T-helper 22 cell (primary cell): Measurements from ENCODE around the gene ASXL2.
"Not testable (repeated sequence)": the region's sequence is repeated elsewhere in the genome, so short reads cannot be mapped to it uniquely, and the experiment has no call there.

Source experiments
- DNase-seq: peaks from one replicate; pipeline ENCODE4 v3.0.0-alpha.2; 2020; ENCODE audit warnings: low read depth

ASXL2 gene

DNA sequence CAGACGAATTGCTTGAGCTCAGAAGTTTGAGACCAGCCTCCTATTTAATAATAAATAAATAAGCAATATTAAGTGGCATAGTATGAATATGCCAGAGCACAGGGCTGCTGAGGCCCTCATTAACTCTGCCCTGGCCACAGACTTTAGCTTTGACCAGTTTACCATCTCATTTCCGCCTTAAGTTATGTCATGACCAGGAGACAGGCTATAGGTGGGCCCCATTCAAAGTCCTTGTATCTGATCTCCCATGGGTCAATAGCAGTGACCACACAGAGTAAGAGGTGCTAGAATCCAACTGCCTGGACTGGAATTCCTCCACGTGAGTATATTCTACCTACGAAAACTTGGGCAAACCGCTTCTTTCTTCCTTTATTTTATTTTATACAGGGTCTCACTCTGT lies 13.4 kb upstream of the ASXL2 start:
- no peak for DNase-seq

DNA sequence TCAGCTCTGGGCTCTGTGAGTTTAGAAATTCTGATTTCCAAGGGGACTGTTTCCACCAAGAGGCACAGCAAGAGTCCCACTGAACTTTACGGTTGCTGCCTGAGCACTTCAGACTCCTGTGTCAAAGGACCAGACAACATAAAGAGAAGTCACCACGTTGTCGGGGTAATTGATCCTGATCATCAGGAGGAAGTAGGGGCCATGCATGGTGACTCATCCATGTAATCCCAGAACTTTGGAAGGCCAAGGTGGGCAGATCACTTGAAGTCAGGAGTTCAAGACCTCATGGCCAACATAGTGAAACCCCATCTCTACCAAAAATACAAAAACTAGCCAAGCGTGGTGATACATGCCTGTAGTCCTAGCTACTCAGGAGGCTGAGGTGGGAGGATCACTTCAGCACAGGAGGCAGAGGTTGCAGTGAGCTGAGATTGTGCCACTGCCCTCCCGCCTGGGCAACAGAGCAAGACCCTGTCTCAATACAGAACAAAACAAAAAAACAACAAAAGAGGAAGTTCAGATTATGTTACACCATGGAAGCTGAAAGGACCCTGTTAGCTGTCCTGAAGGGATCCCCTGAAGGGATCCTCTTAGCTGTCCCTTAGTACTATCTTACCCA lies 9.4 kb upstream of the ASXL2 start:
- DNase-seq = no peak

DNA sequence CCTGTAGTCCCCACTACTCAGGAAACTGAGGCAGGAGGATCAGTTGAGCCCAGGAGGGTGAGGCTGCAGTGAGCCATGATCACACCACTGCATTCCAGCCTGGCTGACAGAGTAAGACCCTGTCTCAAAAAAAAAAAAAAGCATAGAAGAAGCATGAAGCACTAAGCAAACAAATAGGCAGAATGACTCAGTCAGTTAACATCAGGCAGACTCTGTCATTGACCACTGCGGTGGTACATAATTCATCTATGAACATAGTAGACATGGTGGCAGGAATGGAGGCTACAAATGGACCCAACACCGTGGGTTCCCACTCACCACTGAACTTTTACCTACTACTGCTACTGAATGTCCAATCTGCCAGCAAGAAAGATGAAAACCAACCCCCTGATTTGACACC lies 7.6 kb upstream of the ASXL2 start:
- no peak for DNase-seq

DNA sequence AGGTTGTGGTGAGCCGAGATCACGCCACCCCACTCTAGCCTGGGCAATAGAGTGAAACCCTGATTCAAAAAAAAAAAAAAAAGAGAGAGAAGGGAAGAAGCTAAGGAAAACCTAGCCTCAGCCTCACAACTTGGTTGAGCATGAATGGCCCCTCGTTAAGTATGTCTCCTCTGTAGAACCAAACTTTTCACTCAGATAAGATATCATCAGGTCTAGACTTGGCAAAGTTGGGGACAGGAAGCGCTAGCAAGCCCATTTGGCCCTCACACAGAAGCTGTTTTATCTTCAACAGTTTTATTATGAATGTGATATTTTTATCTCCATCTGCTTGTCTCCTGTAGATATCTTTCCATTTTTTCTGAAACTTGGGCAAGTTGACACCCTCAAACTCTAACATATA lies 3.5 kb upstream of the ASXL2 start:
- no peak for DNase-seq

DNA sequence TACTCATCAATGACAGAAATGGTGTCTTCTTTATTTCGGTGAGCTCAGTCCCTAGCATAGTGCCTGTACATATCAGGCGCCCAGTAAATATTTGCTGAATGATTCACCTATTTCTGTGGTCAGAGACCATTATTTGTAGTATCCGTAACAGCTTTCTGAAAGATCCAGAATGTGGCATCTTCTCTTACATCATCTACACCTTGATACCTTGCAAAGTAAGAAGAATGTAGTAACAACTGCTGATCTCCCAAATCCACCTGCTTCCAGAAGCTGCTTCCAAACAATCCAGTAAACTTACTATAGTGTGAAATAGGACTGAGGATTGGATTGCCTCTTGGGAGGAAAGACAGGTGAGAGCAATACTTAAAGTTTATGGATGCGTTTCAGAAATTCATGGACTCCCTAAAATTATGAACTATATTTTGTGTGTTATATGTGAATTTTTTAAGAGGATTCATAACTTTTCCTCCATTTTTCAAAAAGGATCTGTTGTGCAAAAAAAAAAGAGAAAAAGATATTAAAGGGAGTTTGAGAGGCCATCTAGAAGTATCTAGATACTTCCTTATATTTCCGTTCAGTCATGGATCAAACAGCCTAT lies 945 bp upstream of the ASXL2 start:
- no peak for DNase-seq

DNA sequence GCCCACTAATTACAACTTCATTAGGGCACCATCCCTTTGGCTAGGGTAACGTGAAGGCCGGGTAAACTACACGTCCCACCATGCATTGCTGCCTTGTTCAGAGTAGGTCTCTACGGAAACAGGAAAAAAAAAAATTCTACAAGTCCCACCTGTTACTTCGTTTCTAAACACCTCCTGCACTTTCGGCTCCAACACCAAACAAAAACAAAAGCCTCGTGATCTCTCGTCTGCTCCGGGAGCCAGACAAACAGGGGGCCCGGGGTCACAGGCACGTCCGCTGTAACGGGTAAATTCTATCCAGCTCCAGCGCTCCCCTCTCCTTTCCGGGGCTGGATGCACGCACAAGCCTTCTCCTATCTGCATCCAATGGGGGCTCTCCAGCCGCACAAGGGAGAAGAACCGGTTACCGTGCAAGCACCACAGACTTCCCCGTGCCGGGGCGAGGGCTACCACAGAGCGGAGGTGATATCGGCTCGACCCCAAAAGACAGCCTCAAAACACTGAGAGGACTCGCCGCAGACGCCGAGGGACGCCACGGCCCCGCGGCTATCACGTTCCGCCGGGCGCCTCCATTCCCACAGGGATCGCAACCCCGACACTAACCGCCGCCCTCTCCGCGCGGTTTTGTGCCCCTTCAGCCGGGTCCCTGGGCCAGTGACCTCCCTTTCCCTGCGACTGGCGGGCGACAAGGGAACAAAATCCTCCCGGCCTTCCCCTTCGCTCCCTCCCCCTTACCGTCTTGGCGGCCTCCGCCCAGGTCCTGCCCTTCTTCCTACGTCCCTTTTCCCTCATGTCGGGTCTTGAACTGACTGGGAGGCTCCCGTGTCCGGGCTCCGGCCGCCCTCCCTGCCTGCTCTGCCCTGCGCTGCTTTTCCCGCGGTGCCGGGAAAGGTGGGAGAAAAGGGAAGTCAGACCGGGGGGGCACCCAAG lies 591 bp downstream of the ASXL2 start:
- DNase-seq = peak; percentile 52

DNA sequence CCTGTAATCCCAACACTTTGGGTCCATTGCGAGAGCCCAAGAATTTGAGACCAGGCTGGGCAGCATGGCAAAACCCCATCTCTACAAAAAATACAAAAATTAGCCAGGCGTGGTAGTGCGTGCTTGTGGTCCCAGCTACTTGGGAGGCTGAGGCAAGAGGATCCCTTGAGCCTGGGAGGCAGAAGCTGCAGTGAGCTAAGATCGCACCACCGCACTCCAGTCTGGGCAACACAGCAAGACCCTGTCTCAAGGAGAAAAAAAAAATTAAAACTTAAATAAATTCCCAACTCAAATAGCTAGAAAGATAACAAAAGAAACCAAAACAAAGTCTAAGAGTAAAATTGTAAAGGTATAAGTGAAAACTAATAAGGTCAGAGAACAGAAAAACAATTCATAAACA lies 6.2 kb downstream of the ASXL2 start:
- no peak for DNase-seq

DNA sequence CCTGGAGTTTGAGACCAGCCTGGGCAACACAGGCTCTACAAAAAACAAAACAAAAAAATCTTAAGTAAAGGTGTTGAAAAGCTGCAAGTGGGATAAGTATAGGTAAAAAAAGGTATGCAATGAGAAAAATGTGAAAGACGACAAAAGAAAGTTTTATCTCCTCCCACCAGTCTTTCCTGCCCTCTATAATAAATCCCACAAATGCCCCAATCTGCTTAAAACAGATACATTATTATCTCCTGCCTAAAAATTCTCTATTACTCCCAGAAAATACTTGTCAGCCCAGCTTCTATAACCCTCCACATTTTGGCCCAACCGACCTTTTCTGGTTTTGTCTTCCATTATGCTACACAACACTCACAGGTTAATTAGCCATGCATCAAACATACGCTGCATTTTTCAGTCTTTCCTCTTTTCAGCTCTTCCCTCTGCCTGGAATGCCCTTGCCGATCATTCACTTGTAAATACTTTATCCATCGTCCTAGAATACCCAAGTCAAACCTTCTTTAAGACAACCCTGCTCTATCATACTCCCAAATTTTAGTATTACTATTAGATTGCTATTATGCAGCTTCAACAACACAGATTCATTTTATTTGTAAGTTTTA lies 10.8 kb downstream of the ASXL2 start:
- no peak for DNase-seq

DNA sequence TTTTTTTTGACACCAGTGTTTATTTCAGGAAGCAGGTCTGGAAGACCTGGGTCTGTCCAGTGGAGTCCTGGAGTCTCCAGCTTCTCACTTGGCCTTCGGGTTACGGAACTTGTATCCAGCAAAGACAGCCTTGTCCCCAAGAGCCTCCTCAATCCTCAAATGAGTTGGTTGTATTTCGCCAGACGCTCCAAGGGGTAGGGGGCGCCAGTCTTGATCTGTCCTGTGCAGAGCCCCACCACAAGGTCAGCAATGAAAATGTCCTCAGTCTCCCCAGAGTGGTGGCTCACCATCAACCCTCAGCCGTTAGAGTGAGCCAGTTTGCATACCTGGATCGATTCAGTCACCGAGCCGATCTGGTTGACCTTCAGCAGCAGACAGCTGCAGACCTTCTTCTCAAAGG lies 21.9 kb downstream of the ASXL2 start:
- DNase-seq = no peak

DNA sequence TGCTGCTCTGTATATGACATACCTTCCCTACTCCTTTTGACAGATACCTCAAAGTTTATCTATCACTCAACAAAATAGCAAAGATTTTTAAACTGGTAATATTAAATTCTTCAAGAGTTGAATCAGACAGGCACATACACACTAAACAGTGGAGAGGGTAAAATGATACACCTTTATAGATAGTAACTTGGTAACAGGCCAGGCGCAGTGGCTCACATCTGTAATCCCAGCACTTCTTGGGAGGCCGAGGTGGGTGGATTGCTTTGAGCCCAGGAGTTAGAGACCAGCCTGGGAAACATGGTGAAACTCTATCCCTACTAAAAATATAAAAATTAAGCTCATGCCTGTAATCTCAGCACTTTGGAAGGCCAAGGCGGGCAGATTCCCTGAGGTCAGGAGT lies 23.2 kb downstream of the ASXL2 start:
- DNase-seq = no peak

DNA sequence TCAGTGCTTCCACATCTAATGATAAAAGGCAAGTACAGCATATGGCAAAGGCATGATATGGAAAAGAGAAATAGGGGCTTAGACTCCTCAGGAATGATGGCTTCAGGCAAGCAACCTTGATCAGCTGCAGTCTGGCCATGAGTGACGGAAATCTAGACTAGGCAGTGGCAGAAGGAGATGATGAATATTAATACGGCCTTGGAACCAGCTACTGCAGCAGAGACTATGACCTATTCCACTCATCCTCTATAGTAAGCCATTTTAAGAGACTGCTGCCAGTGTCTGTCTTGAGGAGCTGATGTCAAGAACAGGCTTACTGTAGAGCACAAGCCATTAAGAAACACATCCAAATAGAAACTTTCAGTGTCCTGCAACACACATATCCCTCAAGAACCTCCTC lies 23.7 kb downstream of the ASXL2 start:
- no peak for DNase-seq

DNA sequence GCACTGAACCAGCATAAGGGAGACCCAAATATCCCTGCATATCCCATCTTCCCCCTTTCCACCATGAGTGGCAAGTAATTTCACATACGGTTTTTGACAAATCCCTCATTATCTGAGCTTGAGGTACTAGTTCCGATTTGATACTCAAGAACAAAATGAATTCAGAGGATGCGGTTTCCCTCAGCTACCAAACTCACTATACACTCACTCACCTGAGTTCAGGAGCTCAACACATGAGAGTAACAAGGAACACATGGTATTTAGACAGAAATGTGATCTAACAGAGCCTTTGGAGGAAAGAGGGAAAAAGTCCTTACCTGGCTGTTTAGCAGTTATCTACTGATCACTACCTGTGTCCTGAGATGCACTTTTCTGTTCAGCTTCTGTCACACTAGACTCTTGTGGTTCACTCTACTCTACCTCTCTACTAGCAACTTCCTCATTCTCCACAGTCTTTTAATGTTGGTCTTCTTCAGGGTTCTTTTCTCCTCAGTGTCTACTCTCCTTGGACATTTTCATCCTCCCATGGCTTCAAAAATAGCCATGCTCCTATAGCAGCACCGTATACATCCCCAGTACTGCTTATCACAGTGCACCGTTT lies 25.1 kb downstream of the ASXL2 start:
- no peak for DNase-seq

DNA sequence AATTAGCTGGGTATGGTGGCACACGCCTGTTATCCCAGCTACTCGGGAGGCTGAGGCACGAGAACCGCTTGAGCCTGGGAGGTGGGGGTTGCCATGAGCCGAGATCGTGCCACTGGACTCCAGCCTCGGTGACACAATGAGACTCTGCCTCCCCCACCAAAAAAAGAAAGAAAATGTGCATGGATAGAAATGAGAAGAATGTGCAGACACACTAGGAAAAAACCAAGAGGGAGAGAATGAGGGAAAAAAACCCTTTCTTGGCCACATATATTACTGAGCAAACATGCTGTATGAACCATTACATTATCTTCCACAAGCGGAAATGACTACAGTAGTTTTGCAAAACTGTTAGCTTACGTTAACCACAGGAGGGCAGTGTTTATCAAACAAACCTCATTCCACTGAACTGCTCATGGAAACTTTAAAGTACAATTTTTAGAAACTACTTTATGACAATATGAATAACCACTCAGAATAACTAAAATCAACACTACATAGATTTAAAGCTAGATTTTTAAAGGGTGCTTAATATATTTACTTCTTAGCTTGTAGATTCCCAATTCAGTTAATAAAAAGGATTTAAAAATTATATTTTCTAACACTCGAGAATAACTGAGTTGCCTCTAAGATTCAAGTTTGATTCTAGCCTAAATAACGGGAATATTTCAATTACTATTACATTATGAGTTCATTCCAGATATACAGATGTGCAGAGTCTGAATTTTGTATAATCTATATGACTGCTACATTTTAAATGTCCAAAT lies 26.4 kb downstream of the ASXL2 start:
- DNase-seq = no peak

DNA sequence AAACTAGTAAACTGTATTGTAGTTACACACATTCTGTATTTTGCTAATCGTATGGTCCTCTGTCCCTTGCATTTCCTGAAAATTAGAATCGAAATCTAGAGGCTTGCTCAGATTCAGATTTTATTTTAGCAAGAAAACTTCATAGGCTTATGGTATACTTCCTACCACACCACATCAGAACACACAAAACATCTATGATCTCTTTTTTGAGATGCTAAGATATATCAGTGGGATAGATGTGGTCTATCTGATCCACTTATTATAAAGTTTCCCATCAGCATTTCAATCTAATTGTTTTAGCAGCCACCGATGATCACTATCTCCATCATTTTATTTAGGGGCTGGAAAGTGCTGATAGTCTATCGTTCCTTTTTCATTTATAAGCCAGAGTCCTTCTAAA lies 27.9 kb downstream of the ASXL2 start:
- DNase-seq = not testable (repeated sequence)

DNA sequence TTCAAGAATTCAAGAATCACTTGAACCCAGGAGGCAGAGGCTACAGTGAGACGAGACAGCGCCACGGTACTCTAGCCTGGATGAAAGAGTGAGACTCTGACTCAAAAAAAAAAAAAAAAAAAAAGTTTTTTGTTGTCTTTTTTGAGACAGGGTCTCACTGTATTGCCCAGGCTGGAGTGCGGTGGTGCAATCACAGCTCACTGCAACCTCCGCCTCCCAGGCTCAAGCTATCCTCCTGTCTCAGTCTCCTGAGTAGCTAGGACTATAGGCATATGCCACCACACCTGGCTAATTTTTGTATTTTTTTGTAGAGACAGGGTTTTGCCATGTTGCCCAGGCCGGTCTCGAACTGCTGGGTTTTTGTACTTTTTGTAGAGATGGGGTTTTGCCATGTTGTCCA lies 28.9 kb downstream of the ASXL2 start:
- DNase-seq = not testable (repeated sequence)

DNA sequence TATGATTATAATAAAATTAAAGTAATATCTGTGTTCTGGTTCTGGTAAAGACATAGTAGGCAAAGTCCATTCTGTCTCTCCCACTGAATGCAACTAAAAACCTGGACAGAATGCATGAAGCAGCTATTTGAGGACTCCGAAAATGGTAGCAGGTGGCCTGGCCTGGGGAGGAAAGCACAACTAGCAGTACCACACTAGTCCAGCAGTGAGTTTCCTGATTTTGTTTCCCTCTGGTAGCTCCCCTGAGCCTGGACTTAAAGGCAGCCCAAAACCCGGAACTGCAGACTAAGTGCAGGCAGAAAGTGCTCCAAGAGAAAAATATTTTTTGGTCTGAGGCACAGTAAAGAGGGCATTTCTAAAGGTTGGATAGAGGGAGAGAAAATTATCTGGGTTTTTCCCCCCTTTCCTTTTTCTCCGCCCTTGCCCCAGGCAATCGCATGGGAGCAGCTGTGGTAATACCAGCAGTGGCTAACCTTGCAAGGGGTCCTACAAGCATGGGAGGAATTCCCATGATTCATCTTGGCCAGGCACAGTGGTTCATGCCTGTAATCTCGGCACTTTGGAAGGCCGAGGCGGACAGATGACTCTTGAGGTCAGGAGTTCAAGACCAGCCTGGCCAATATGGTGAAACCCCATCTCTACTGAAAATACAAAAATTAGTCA lies 32.3 kb downstream of the ASXL2 start:
- no peak for DNase-seq

DNA sequence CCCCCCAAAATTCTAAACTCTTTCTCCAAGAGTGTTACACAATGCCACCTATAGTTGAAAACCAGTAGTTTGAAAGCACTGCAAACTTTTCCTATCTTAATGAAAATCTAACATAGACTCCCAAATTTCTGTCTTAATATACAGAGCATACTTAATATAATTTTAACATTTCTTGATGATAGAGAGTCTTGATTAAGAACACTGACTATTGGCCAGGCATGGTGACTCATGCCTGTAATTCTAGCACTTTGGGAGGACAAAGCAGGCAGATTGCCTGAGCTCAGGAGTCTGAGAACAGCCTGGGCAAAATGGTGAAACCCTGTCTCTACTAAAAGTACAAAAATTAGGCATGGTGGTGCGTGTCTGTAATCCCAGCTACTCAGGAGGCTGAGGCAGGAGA lies 34.2 kb downstream of the ASXL2 start:
- no peak for DNase-seq

DNA sequence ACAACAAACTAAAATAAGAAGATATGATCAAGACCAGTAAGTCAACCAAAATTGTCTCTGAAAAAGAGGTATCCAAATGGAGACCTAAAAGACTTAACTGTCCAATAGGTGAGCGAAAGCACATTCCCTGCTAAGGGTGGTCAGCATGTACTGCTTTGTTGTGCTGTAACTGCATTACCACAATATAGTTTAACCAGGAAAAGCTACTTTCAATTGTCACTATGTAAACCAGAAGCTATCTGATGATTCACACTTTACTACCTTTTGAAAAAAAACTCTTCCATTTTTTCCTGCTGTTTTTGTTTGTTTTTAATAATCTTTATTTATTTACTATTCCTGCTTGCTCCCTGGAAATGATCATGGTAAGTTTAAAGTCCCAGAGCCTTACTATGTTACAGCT lies 36.1 kb downstream of the ASXL2 start:
- no peak for DNase-seq

DNA sequence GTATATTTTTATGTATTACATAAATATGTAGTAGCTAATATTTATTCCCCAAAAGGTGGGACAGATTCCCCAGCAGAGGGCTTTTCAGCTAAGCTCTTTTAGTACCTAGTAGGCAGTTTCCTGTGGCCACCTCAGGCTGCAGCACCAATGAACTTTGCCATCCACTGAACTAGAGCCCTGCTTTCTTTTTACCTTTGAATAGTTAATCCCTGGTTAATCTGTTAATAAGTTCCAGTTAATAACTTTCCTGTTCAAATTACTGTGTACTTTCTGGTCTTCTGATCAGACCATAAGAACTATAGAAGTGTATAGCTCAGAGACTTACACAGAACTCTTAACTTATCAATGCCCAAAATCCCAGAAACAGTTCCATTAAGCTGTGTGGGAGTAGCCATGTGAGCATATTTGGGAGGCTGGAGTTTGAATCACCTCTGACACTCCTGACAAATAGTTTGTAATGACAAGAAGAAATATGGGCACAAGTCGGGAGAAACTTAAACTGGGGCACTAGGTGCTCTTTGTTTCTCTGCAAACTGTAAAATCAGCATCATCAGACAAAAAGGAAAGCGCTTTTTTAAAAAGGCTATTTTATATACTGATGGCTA lies 40.0 kb downstream of the ASXL2 start:
- DNase-seq = no peak

DNA sequence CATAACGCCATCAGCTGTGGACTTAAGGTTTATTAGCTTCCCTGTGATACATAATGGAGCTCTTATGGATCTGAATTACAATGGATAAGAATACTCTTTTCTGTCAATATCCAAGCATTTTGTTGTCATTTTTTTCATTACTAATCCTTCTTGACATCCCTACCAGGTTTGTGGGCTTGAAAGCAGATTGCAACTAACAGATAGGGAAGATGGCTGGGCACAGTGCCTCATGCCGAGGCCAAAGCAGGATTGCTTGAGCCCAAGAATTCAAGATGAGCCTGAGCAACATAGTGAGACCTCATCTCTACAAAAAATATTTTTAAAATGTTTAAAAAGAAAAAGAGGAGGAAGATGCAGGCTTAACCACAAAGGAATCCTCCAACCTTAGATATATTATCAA lies 42.4 kb downstream of the ASXL2 start:
- no peak for DNase-seq

DNA sequence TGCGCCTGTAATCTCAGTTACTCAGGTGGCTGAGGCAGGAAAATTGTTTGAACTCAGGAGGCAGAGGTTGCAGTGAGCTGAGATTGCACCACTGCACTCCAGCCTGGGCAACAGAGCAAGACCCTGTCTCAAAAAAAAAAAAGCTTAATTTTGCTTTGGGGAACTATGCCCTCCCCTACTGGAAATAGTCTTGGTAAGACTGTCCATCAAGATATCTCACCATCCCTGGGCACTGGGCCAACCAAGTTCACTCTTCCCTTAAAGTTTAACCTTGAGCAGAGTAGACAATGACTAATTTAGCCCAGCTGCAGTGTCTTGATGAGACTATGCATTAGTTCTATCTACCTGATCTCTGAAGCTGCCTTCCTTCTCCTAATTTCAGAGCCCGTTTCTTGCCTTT lies 44.7 kb downstream of the ASXL2 start:
- no peak for DNase-seq
